ENCODE data around the gene PITPNC1.

PITPNC1 gene

DNA sequence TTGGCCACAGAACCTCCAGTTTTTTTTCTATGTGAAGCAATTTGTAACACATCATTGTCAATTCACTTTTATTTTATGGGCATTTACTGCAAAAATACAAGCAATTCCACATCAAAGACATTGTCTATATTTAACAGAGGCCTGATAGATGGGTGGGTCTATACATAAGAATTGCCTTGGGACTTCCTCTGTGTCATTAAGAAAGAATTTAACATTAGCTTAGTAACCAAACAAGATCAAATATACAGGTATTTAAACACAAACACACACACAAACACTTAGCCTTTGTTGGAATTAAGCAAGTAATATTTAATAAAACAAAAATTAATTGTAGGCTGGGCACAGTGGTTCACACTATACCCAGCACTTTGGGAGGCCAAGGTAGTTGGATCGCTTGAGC, 4.3 kb upstream of the PITPNC1 start:
- TF ChIP-seq SIN3A (IDR thresholded peaks at IDR 0.05; ENCODE audit: borderline replicate concordance, insufficient read depth, low read length) (no peak), POLR2AphosphoS5 (IDR thresholded peaks at IDR 0.05; ENCODE audit: low read depth, low read length) (no peak), REST (IDR thresholded peaks at IDR 0.05; ENCODE audit: insufficient read depth in 1 of 2, low read depth in 2 of 2, low read length in 2 of 2) (no peak)

DNA sequence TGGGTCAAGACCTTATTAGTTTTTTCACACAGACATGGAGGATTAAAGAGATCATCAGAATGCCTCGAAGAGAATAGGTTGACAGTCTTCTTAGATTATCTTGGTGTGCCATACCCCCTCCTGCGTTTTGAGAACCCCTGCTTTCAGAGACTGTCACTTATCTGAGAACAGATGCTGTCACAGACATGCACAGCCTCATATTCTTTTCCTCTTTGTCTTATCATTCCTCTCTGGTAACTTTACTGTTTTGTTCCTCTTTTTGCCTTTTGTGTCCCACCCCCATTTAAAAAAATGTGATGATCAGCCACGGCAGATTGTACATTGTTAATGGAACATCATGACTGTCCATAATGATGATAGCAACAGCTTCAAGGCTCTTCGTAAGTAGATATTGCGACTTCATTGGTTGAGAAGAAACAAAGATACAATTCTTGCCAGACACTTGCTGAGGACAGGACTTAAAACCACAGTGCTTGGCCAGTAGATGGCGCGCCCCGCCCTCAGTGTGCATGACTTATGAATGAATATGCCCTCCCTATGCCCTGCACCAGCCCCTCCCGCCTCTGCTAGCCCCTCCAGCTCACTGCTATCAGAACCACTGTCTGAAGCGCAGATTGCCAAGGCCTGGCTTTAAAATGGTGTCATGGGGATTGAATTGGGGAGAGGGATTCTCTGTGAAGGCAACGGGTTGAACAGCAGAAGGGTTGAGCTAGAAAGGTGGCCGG, 2.6 kb upstream of the PITPNC1 start:
- TF ChIP-seq TAF1 (IDR thresholded peaks at IDR 0.05; ENCODE audit: borderline replicate concordance, insufficient read depth, low read length) (no peak), FOXP2 (optimal IDR thresholded peaks at IDR 0.05; ENCODE audit: borderline replicate concordance, extremely low read depth, extremely low read length, insufficient read depth) (peak; percentile 23), REST (IDR thresholded peaks at IDR 0.05; ENCODE audit: insufficient read depth in 1 of 2, low read depth in 2 of 2, low read length in 2 of 2) (no peak)

GRCh38 chr17:67375054-67375427, 2.0 kb upstream of the PITPNC1 start:
- TF ChIP-seq REST (IDR thresholded peaks at IDR 0.05; ENCODE audit: insufficient read depth in 1 of 2, low read depth in 2 of 2, low read length in 2 of 2) (no peak), TAF1 (IDR thresholded peaks at IDR 0.05; ENCODE audit: borderline replicate concordance, insufficient read depth, low read length) (no peak), SIN3A (IDR thresholded peaks at IDR 0.05; ENCODE audit: borderline replicate concordance, insufficient read depth, low read length) (no peak), FOXP2 (optimal IDR thresholded peaks at IDR 0.05; ENCODE audit: borderline replicate concordance, extremely low read depth, extremely low read length, insufficient read depth) (no peak), POLR2AphosphoS5 (IDR thresholded peaks at IDR 0.05; ENCODE audit: low read depth, low read length) (no peak)

GRCh38 chr17:67375716-67376115, 1.4 kb upstream of the PITPNC1 start:
- TF ChIP-seq REST (IDR thresholded peaks at IDR 0.05; ENCODE audit: insufficient read depth in 1 of 2, low read depth in 2 of 2, low read length in 2 of 2), result no peak
- 0 out of 2 replicates have a peak, but pooled peaks have one; percentile 16 for TF ChIP-seq TAF1 (IDR thresholded peaks at IDR 0.05; ENCODE audit: borderline replicate concordance, insufficient read depth, low read length)
- TF ChIP-seq POLR2AphosphoS5 (IDR thresholded peaks at IDR 0.05; ENCODE audit: low read depth, low read length), result no peak
- no peak for TF ChIP-seq FOXP2 (optimal IDR thresholded peaks at IDR 0.05; ENCODE audit: borderline replicate concordance, extremely low read depth, extremely low read length, insufficient read depth)
- no peak for TF ChIP-seq SIN3A (IDR thresholded peaks at IDR 0.05; ENCODE audit: borderline replicate concordance, insufficient read depth, low read length)

GRCh38 chr17:67376415-67376736, 705 bp upstream of the PITPNC1 start:
- TF ChIP-seq TAF1 (IDR thresholded peaks at IDR 0.05; ENCODE audit: borderline replicate concordance, insufficient read depth, low read length) (no peak), POLR2AphosphoS5 (IDR thresholded peaks at IDR 0.05; ENCODE audit: low read depth, low read length) (no peak), FOXP2 (optimal IDR thresholded peaks at IDR 0.05; ENCODE audit: borderline replicate concordance, extremely low read depth, extremely low read length, insufficient read depth) (no peak), SIN3A (IDR thresholded peaks at IDR 0.05; ENCODE audit: borderline replicate concordance, insufficient read depth, low read length) (no peak), REST (IDR thresholded peaks at IDR 0.05; ENCODE audit: insufficient read depth in 1 of 2, low read depth in 2 of 2, low read length in 2 of 2) (no peak)

Data from PFSK-1 (cell line).